Fibroblast of skin of back (primary cell): ENCODE measurements around the gene TDRD7.
A peak's percentile ranks its signal among the peaks of the same experiment; 100 is the strongest.

ENCODE experiments used
- DNase-seq: peaks from one replicate; pipeline ENCODE4 v3.0.0-alpha.2; 2013

TDRD7 gene

GRCh38 chr9:97508852-97509251, 97.0 kb downstream of the TDRD7 start:
- no peak for DNase-seq

GRCh38 chr9:97510797-97511654, 99.1 kb downstream of the TDRD7 start:
- DNase-seq: peak; percentile 9

GRCh38 chr9:97511655-97512427, 99.9 kb downstream of the TDRD7 start:
- no peak for DNase-seq

GRCh38 chr9:97512966-97513560, 101.2 kb downstream of the TDRD7 start:
- DNase-seq: no peak

GRCh38 chr9:97514531-97514930, 102.6 kb downstream of the TDRD7 start:
- no peak for DNase-seq

GRCh38 chr9:97515662-97516061, 103.8 kb downstream of the TDRD7 start:
- no peak for DNase-seq

GRCh38 chr9:97516111-97516510, 104.2 kb downstream of the TDRD7 start:
- DNase-seq: no peak

- no peak for DNase-seq
Measured at GRCh38 chr9:97517331-97518089, 105.6 kb downstream of the TDRD7 start.

GRCh38 chr9:97518166-97518908, 106.4 kb downstream of the TDRD7 start:
- DNase-seq: no peak

- DNase-seq: peak; percentile 12
Measured at GRCh38 chr9:97518909-97519307, 107.0 kb downstream of the TDRD7 start.

GRCh38 chr9:97519441-97519970, 107.6 kb downstream of the TDRD7 start:
- no peak for DNase-seq

GRCh38 chr9:97521576-97522333, 109.9 kb downstream of the TDRD7 start:
- no peak for DNase-seq

- DNase-seq: no peak
Measured at GRCh38 chr9:97524424-97524823, 112.5 kb downstream of the TDRD7 start.

GRCh38 chr9:97525451-97525850, 113.6 kb downstream of the TDRD7 start:
- DNase-seq: no peak

- no peak for DNase-seq
Measured at GRCh38 chr9:97526895-97527575, 115.1 kb downstream of the TDRD7 start.

GRCh38 chr9:97527626-97528528, 116.0 kb downstream of the TDRD7 start:
- no peak for DNase-seq

GRCh38 chr9:97528529-97529230, 116.8 kb downstream of the TDRD7 start:
- DNase-seq: no peak

GRCh38 chr9:97529363-97530076, 117.6 kb downstream of the TDRD7 start:
- peak; percentile 5 for DNase-seq
